Peyer's patch (tissue), 4 donors: ENCODE results near the gene FNDC3B. TPM values are rescaled to one million over a fixed set of nuclear protein-coding genes. Genes with fewer than 3 reads are reported as not detected.
A peak's percentile ranks its signal among the peaks of the same experiment; 100 is the strongest.

Source experiments
- DNase-seq, 3 donors: peaks; one replicate each; pipeline ENCODE4 v3.0.0-alpha.2; 2017 to 2019
- H3K27ac ChIP-seq, 4 donors: fragments of 200-600 bp; sonication (generic); one replicate each; pipeline ENCODE4 v1.5.1; 2016 to 2019
- H3K27me3 ChIP-seq, 2 donors: fragments of 200-600 bp; sonication (generic); one replicate each; pipeline ENCODE4 v1.5.1; 2019
- H3K36me3 ChIP-seq, 3 donors: fragments of 200-600 bp; sonication (generic); one replicate each; pipeline ENCODE4 v1.5.1; 2016 to 2019
- H3K4me1 ChIP-seq, 4 donors: fragments of 200-600 bp; sonication (generic); one replicate each; pipeline ENCODE4 v1.5.1; 2016 to 2019
- H3K4me3 ChIP-seq, 4 donors: fragments of 200-600 bp; sonication (generic); 1 replicate in 3 of 4; 2 replicates in 1 of 4; pipeline ENCODE4 v1.5.1; 2016 to 2019; ENCODE audit warnings: mild to moderate bottlenecking in 1 of 4
- H3K9me3 ChIP-seq, 4 donors: fragments of 200-600 bp; sonication (generic); one replicate each; pipeline ENCODE4 v1.5.1; 2016 to 2019; ENCODE audit warnings: mild to moderate bottlenecking in 1 of 4
- POLR2A ChIP-seq, 2 donors: fragments of 450-650 bp; IDR thresholded peaks; one replicate each; pipeline ENCODE4 v1.5.1; 2017; ENCODE audit warnings: antibody characterized with exemption in 2 of 2, mild to moderate bottlenecking in 2 of 2, moderate library complexity in 2 of 2
- total RNA-seq, 4 donors: library from RNA; depleted of rRNA; stranded (reverse); fragments of >200 nt; gene quantifications; one replicate each; pipeline ENCODE4 v1.1.0, GENCODE V29; 2016
- TF ChIP-seq, protein P1 (sequence below), 6 experiments: fragments of 450-650 bp in 4 of 6; fragments of 200-600 bp in 2 of 6; sonication (generic) in 1 of 6; IDR thresholded peaks; one replicate each; pipeline ENCODE4 v1.5.1; 2017 to 2019; ENCODE audit warnings: antibody characterized with exemption in 6 of 6, mild to moderate bottlenecking in 3 of 6, moderate library complexity in 1 of 6

FNDC3B gene
- total RNA-seq, 4 donors from 2014 or later = 28.7 to 74.3 (median 54.6) TPM

- H3K27ac ChIP-seq = peak overlapping the region in 1 of 4 donors; percentile 36
- no peak for DNase-seq
- TF ChIP-seq, protein P1, sequence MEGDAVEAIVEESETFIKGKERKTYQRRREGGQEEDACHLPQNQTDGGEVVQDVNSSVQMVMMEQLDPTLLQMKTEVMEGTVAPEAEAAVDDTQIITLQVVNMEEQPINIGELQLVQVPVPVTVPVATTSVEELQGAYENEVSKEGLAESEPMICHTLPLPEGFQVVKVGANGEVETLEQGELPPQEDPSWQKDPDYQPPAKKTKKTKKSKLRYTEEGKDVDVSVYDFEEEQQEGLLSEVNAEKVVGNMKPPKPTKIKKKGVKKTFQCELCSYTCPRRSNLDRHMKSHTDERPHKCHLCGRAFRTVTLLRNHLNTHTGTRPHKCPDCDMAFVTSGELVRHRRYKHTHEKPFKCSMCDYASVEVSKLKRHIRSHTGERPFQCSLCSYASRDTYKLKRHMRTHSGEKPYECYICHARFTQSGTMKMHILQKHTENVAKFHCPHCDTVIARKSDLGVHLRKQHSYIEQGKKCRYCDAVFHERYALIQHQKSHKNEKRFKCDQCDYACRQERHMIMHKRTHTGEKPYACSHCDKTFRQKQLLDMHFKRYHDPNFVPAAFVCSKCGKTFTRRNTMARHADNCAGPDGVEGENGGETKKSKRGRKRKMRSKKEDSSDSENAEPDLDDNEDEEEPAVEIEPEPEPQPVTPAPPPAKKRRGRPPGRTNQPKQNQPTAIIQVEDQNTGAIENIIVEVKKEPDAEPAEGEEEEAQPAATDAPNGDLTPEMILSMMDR (IDR thresholded peaks at IDR 0.05) = no peak
- TF ChIP-seq POLR2A (IDR thresholded peaks at IDR 0.05) = no peak
- no peaks in the 10 kb centered on the region for H3K36me3 ChIP-seq
- H3K27me3 ChIP-seq = no peaks in the 10 kb centered on the region
- H3K4me3 ChIP-seq = no peak overlapping the region
- H3K9me3 ChIP-seq = no peaks in the 10 kb centered on the region
- H3K4me1 ChIP-seq = peaks cover 0 to 47% (median 1%) of the 10 kb centered on the region in 4 donors
Measured at GRCh38 chr3:172132159-172132586, 92.8 kb downstream of the FNDC3B start.

GRCh38 chr3:172132721-172133311 is 93.4 kb downstream of the FNDC3B start:
- H3K36me3 ChIP-seq = no peaks in the 10 kb centered on the region
- H3K4me1 ChIP-seq = peaks cover 0 to 47% (median 1%) of the 10 kb centered on the region in 4 donors
- H3K27me3 ChIP-seq = no peaks in the 10 kb centered on the region
- H3K9me3 ChIP-seq = no peaks in the 10 kb centered on the region
- H3K4me3 ChIP-seq = no peak overlapping the region
- H3K27ac ChIP-seq = no peak overlapping the region
- DNase-seq = no peak
- TF ChIP-seq POLR2A (IDR thresholded peaks at IDR 0.05) = no peak
- TF ChIP-seq, protein P1 (IDR thresholded peaks at IDR 0.05) = no peak

- H3K4me3 ChIP-seq = no peak overlapping the region
- peaks cover 0 to 45% (median under 1%) of the 10 kb centered on the region in 4 donors for H3K4me1 ChIP-seq
- no peaks in the 10 kb centered on the region for H3K36me3 ChIP-seq
- no peak for DNase-seq
- H3K9me3 ChIP-seq = no peaks in the 10 kb centered on the region
- TF ChIP-seq, protein P1 (IDR thresholded peaks at IDR 0.05) = no peak
- TF ChIP-seq POLR2A (IDR thresholded peaks at IDR 0.05) = no peak
- peak overlapping the region in 1 of 4 donors; percentile 53 for H3K27ac ChIP-seq
- H3K27me3 ChIP-seq = no peaks in the 10 kb centered on the region
Measured at GRCh38 chr3:172133838-172134237, 94.5 kb downstream of the FNDC3B start.

- DNase-seq = no peak
- peaks cover 0 to 44% (median 0%) of the 10 kb centered on the region in 4 donors for H3K4me1 ChIP-seq
Measured at GRCh38 chr3:172134352-172134751, 95.0 kb downstream of the FNDC3B start.

GRCh38 chr3:172135185-172135584 is 95.8 kb downstream of the FNDC3B start:
- TF ChIP-seq, protein P1 (IDR thresholded peaks at IDR 0.05) = no peak
- Histone ChIP-seq H3K4me3 (no peak overlapping the region), H3K4me1 (peaks cover 0 to 51% (median 0%) of the 10 kb centered on the region in 4 donors), H3K27me3 (no peaks in the 10 kb centered on the region), H3K36me3 (no peaks in the 10 kb centered on the region), H3K9me3 (no peaks in the 10 kb centered on the region), H3K27ac (peak overlapping the region in 2 of 4 donors; percentile 34 to 39)
- no peak for DNase-seq

More at GRCh38 chr3:172134352-172134751, 95.0 kb downstream of the FNDC3B start:
- Histone ChIP-seq H3K27me3 (no peaks in the 10 kb centered on the region), H3K4me3 (no peak overlapping the region), H3K36me3 (no peaks in the 10 kb centered on the region), H3K9me3 (no peaks in the 10 kb centered on the region), H3K27ac (peak overlapping the region in 1 of 4 donors; percentile 53)
- no peak for TF ChIP-seq POLR2A (IDR thresholded peaks at IDR 0.05)
- TF ChIP-seq, protein P1 (IDR thresholded peaks at IDR 0.05) = no peak
